ENCODE measurements around the gene SLCO2A1.

Gene SLCO2A1

GRCh38 chr3:134060561-134061385, 31.0 kb upstream of the SLCO2A1 start:
- no peak for DNase-seq

GRCh38 chr3:134059671-134060560, 30.2 kb upstream of the SLCO2A1 start:
- no peak for DNase-seq

DNA sequence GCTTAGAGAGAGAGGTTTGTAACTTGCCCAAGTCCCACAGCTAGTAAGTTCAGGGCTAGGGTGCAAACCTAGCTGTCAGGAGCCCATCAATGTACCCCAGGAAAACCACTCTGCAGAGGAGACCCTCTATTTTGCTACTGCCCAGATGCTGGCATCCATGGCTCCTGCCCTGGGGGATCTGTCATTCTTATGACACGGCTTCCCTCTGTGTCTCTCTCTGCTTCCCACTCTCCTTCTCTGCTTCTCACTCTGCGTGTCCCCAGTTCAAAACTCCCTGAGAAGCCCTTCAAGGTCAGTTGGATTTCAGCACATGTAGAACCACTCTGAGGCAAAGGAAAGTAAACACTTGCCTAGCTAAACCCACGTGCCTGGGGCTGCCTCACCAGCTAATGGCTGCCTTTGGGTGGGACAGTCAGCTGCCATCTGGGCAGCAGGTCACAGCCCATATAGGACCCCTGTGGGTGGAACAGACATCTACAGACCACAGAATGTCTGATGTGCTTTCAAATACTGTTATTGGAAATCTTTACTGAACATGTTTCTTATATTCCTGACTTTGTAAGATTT, 29.4 kb upstream of the SLCO2A1 start:
- no peak for DNase-seq

- DNase-seq, result no peak
These were observed 28.0 kb upstream of the SLCO2A1 start for GRCh38 chr3:134057654-134058110.

DNA sequence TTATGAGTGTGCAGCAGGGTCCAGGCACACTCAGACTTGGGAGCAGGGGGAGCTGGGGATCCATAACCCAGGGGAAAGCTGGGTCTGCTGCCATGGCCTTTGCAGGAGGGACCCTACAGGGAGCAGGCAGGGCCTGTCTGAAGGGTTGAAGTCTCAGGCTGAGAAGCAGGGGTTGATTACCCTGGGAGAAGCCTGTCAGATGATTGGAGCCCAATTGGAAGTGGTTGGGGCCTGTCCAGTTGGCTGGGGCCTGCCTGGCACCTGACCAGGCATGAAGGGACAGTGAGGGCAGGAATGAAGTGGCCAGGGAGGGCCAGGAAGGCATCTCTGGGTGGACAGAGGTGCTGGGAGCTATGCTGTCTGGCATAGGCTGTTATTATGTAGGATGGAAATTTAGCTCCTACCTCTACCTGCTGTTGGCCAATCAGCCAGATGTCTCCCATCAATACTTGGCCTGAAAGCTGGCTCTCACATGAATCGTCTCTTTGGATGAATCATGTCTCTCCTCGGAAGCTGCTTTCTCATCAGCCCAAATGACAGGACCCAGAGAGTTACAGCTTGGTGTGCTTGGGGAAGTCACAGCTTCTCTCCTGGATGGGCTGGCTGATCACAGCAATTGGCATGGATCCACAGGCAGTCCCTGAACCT, 27.4 kb upstream of the SLCO2A1 start:
- DNase-seq, result no peak

DNA sequence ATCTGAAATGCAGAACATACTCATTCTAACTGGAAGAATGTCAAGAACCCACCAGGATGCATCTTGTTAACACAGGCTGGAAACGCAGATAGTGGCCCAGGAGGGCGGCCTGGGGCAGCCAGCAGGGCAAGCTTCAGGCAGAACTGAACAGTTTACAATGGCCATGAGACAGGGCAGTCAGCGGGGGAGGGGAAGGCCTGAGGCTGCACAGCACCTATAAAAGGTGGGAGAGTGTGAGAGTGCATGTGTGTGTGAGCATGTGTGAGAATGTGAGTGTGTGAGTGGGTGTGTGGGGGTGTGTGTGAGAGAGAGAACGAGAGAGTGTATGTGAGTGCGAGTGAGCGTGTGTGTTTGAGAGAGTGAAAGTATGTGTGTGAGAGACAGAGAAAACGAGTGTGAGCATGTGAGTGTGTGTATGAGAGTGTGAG, 26.8 kb upstream of the SLCO2A1 start:
- DNase-seq, result no peak

GRCh38 chr3:134055661-134056060, 25.9 kb upstream of the SLCO2A1 start:
- no peak for DNase-seq

DNA sequence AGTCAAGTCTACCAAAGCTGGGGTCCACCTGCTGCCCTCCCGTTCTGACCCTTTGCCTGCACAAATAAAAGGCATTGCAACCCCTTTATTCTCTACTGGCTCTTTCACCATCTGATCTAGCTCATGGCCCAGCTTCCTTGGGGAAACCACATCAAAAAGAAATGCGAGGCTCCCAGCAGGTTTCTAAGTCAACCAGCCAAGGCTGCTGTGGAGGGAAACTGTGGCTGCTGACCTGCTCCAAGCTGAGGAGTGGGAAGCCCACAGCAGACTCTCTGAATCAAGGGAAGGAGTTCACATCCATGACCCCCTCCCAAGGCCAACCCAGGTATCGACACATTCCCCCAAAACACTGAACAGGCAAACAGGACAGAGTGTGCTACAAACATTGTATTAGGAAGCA, 25.2 kb upstream of the SLCO2A1 start:
- no peak for DNase-seq

DNA sequence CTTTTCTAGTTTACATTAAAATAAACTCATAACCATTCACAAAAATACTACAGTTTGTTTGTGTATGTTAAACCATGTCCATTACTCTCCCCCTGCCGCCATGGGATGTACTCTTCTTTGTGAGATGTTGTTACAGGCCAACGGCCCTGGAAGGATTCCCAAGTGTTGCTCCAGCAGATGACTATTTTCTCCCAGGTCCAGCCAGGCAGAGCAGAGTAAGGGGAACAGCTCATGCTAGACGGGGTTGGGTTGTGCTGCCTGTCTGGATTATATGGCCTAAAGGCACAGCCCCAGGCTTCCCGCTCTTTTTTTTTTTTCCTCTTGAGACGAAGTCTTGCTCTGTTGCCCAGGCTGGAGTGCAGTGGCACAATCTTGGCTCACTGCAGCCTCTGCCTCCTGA, 24.5 kb upstream of the SLCO2A1 start:
- no peak for DNase-seq

DNA sequence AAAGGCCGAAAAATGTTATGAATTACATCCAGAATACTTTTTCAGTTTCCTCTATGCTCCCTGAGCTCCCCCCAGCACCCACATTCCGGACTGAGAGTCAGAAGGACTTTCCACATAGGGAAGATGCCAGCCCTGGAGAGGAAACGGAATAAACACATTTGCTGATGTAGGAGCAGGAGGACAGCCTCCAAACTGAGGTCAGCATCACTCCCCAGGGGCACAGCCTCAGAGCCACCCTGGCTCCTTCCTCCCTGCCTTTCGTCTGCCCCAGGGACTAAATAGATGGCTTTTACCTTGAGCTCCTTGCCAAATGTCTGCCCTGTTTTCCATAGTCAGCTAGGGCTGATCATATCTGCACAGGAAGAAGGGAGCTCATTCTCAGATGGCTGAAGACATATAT, 22.6 kb upstream of the SLCO2A1 start:
- no peak for DNase-seq

- DNase-seq, result no peak
These were observed 20.0 kb upstream of the SLCO2A1 start for GRCh38 chr3:134049676-134050075.

DNA sequence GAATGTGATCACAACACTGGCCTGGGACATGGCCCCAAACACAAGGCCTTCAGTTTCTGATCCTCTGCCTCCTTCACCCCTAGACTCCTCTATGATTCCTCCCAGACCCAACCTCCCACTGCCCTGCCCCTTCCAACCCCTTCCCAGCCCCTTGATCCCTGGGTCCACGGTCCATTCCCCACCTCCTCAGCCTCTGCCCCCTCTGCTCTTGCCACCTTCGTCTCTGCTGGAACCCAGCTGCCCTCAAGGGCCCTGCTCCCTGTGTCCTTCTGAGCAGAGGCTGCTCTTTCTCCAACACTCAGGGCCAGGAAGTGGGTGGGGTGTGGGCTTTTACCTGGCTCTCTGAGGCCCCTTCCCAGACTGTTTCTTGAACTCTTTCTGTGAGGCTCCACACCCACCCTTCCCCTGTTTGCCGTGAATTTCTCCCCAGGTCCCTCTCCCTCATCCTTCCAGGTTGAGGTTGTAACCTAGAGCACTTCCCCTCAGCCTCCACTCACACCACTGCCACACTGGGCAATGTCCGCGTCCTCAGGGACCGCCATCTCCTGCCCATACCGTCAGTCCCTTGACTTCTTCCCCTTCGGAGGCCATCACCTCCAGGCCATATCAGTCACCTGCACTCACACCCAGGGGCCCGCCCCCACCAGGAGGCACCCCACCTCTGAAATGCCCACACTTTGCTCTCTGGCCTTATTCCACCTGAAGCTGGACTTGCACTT, 18.7 kb upstream of the SLCO2A1 start:
- no peak for DNase-seq

- DNase-seq, result no peak
These were observed 14.7 kb upstream of the SLCO2A1 start for GRCh38 chr3:134044459-134044858.

DNA sequence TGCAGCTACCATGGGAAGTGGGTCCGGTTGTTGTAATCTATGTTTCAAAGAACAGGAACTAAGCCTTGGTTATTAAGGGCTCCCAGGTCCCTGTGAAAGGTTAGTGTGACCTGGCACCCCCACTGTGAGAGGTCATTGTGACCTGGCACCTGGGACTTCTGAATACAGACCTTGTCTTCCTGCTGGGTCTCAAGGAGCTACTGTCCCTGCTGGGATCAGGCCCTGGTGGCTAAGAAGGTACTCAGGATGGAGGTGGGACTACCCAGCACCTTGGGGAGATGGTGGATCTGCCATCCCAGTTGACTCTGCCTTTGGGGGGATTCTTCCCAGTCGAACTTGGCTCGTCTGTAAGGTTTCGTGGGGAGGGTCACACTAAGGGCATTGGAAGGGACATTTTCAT, 10.3 kb upstream of the SLCO2A1 start:
- no peak for DNase-seq

- no peak for DNase-seq
These were observed 9.6 kb upstream of the SLCO2A1 start for GRCh38 chr3:134039161-134039862.

- no peak for DNase-seq
These were observed 9.0 kb upstream of the SLCO2A1 start for GRCh38 chr3:134038716-134039115.

- no peak for DNase-seq
These were observed 8.4 kb upstream of the SLCO2A1 start for GRCh38 chr3:134038071-134038491.

GRCh38 chr3:134037168-134037567, 7.4 kb upstream of the SLCO2A1 start:
- no peak for DNase-seq

GRCh38 chr3:134036291-134036690, 6.6 kb upstream of the SLCO2A1 start:
- no peak for DNase-seq

DNA sequence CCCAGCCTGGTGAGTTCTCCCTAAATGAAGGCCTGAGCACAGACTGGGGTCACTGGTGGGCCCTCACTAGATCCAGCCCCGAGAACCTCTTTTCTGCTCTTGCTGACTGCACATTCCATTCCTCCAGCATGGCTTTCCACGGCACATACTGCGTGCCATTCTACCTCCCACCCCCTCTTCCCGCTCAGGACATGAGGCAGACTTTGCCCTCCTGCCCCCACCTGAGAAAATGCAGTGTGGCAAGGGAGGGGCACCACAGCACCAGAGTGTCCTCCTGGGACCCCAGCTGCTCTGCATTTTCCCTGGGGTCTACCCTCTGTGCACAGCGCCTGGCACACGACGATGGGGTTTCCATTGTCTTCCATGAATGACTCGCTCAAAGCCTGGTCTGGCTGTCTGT, 6.1 kb upstream of the SLCO2A1 start:
- DNase-seq, result no peak

GRCh38 chr3:134034005-134034785, 4.5 kb upstream of the SLCO2A1 start:
- no peak for DNase-seq

Data from activated naive CD4-positive, alpha-beta T cell (primary cell).